ENCODE results near the gene LCAT. TPM values are rescaled to one million over a fixed set of nuclear protein-coding genes. Genes with fewer than 3 reads are reported as not detected.
"Not testable (repeated sequence)": the region's sequence is repeated elsewhere in the genome, so short reads cannot be mapped to it uniquely, and the experiment has no call there.

The LCAT gene
- total RNA-seq, 5 donors from 2014 or later (not counting 1 experiment from before 2014, with no cell fraction given), result 9.8 to 20.7 (median 18.7) TPM

- Histone ChIP-seq H3K27ac (ENCODE audit: low read length) (no peak overlapping the region), H3K9me3 (no peaks in the 10 kb centered on the region), H3K27me3 (replicated peaks in 1 of 2; ENCODE audit: control insufficient read depth in 2 of 2, extremely low read depth in 1 of 2, insufficient read depth in 2 of 2, low read length in 1 of 2) (peaks cover 0 to 17% of the 10 kb centered on the region in 2 experiments), H3K36me3 (ENCODE audit: control insufficient read depth in 2 of 2, extremely low read depth in 1 of 2, insufficient read depth in 1 of 2, low read length in 1 of 2) (no peaks in the 10 kb centered on the region), H3K4me1 (ENCODE audit: control insufficient read depth in 1 of 2, extremely low read depth in 1 of 2, insufficient read depth in 2 of 2, low read length in 2 of 2) (no peaks in the 10 kb centered on the region), H3K4me3 (ENCODE audit: control insufficient read depth in 1 of 2, extremely low read depth in 1 of 2, low read length in 1 of 2) (no peak overlapping the region)
- DNase-seq (no peak), ATAC-seq (replicated peaks in 1 of 4) (no peak)
- peaks cover under 1 to 3% (median 1%) of the 10 kb centered on the region in 3 donors for H3K4me1 Mint-ChIP-seq
- H3K9me3 Mint-ChIP-seq, result no peaks in the 10 kb centered on the region
- H3K4me3 Mint-ChIP-seq, result no peak overlapping the region
- H3K27ac Mint-ChIP-seq, result no peak overlapping the region
- WGBS (ENCODE audit: insufficient coverage), result 78% methylated on average over 6 of the region's 9 CpGs
- ChIA-PET POLR2A (no interaction called here), CTCF (interaction anchor here (0.5 to 0.6 kb wide), 2 partner anchors 28 to 162 kb away, joined by 3 to 7 read pairs; no protein-coding TSS in a partner anchor)
- H3K36me3 Mint-ChIP-seq, result no peaks in the 10 kb centered on the region
- peaks cover 0 to 1% of the 10 kb centered on the region in 2 donors for H3K27me3 Mint-ChIP-seq
Measured at GRCh38 chr16:67977469-67978227, 33.7 kb upstream of the LCAT start.

- ChIA-PET CTCF (no interaction called here), POLR2A (no interaction called here)
- Mint-ChIP-seq H3K27ac (no peak overlapping the region), H3K4me3 (no peak overlapping the region), H3K9me3 (no peaks in the 10 kb centered on the region), H3K4me1 (no peaks in the 10 kb centered on the region), H3K36me3 (no peaks in the 10 kb centered on the region), H3K27me3 (peaks cover 0 to 1% of the 10 kb centered on the region in 2 donors)
- H3K9me3 ChIP-seq, result no peaks in the 10 kb centered on the region
- H3K4me3 ChIP-seq (ENCODE audit: control insufficient read depth in 1 of 2, extremely low read depth in 1 of 2, low read length in 1 of 2), result no peak overlapping the region
- 77% methylated on average over 4 of the region's 5 CpGs for WGBS (ENCODE audit: insufficient coverage)
- no peaks in the 10 kb centered on the region for H3K36me3 ChIP-seq (ENCODE audit: control insufficient read depth in 2 of 2, extremely low read depth in 1 of 2, insufficient read depth in 1 of 2, low read length in 1 of 2)
- H3K27ac ChIP-seq (ENCODE audit: low read length), result no peak overlapping the region
- H3K4me1 ChIP-seq (ENCODE audit: control insufficient read depth in 1 of 2, extremely low read depth in 1 of 2, insufficient read depth in 2 of 2, low read length in 2 of 2), result no peaks in the 10 kb centered on the region
- peaks cover 0 to 17% of the 10 kb centered on the region in 2 experiments for H3K27me3 ChIP-seq (replicated peaks in 1 of 2; ENCODE audit: control insufficient read depth in 2 of 2, extremely low read depth in 1 of 2, insufficient read depth in 2 of 2, low read length in 1 of 2)
- DNase-seq, result no peak
- ATAC-seq (replicated peaks in 1 of 4), result no peak
Measured at GRCh38 chr16:67977005-67977404, 33.1 kb upstream of the LCAT start.

- peak overlapping the region in 1 of 2 donors; percentile 39 for H3K27ac Mint-ChIP-seq
- ChIA-PET CTCF (no interaction called here), POLR2A (no interaction called here)
- Histone ChIP-seq H3K4me3 (ENCODE audit: control insufficient read depth in 1 of 2, extremely low read depth in 1 of 2, low read length in 1 of 2) (no peak overlapping the region), H3K36me3 (ENCODE audit: control insufficient read depth in 2 of 2, extremely low read depth in 1 of 2, insufficient read depth in 1 of 2, low read length in 1 of 2) (no peaks in the 10 kb centered on the region), H3K9me3 (no peaks in the 10 kb centered on the region), H3K27me3 (replicated peaks in 1 of 2; ENCODE audit: control insufficient read depth in 2 of 2, extremely low read depth in 1 of 2, insufficient read depth in 2 of 2, low read length in 1 of 2) (peaks cover 0 to 17% of the 10 kb centered on the region in 2 experiments), H3K27ac (ENCODE audit: low read length) (no peak overlapping the region), H3K4me1 (ENCODE audit: control insufficient read depth in 1 of 2, extremely low read depth in 1 of 2, insufficient read depth in 2 of 2, low read length in 2 of 2) (no peaks in the 10 kb centered on the region)
- no peak for DNase-seq
- H3K4me3 Mint-ChIP-seq, result no peak overlapping the region
- ATAC-seq (replicated peaks in 1 of 4), result no peak
- H3K36me3 Mint-ChIP-seq, result no peaks in the 10 kb centered on the region
- H3K9me3 Mint-ChIP-seq, result no peaks in the 10 kb centered on the region
- WGBS (ENCODE audit: insufficient coverage), result 85% methylated on average over 2 of the region's 2 CpGs
- no peaks in the 10 kb centered on the region for H3K4me1 Mint-ChIP-seq
- peaks cover 0 to 1% of the 10 kb centered on the region in 2 donors for H3K27me3 Mint-ChIP-seq
Measured at GRCh38 chr16:67976205-67976604, 32.3 kb upstream of the LCAT start.

GRCh38 chr16:67975321-67976105 lies 31.6 kb upstream of the LCAT start:
- H3K36me3 ChIP-seq (ENCODE audit: control insufficient read depth in 2 of 2, extremely low read depth in 1 of 2, insufficient read depth in 1 of 2, low read length in 1 of 2), result no peaks in the 10 kb centered on the region
- no peak overlapping the region for H3K27ac Mint-ChIP-seq
- H3K4me1 ChIP-seq (ENCODE audit: control insufficient read depth in 1 of 2, extremely low read depth in 1 of 2, insufficient read depth in 2 of 2, low read length in 2 of 2), result no peaks in the 10 kb centered on the region
- WGBS (ENCODE audit: insufficient coverage), result 60% methylated on average over 8 of the region's 14 CpGs
- H3K4me3 Mint-ChIP-seq, result no peak overlapping the region
- no peaks in the 10 kb centered on the region for H3K4me1 Mint-ChIP-seq
- DNase-seq (no peak), ATAC-seq (replicated peaks in 1 of 4) (no peak)
- ChIA-PET CTCF (no interaction called here), POLR2A (no interaction called here)
- H3K9me3 Mint-ChIP-seq, result no peaks in the 10 kb centered on the region
- no peaks in the 10 kb centered on the region for H3K9me3 ChIP-seq
- H3K4me3 ChIP-seq (ENCODE audit: control insufficient read depth in 1 of 2, extremely low read depth in 1 of 2, low read length in 1 of 2), result no peak overlapping the region
- H3K36me3 Mint-ChIP-seq, result no peaks in the 10 kb centered on the region
- peaks cover 0 to 17% of the 10 kb centered on the region in 2 experiments for H3K27me3 ChIP-seq (replicated peaks in 1 of 2; ENCODE audit: control insufficient read depth in 2 of 2, extremely low read depth in 1 of 2, insufficient read depth in 2 of 2, low read length in 1 of 2)
- H3K27ac ChIP-seq (ENCODE audit: low read length), result no peak overlapping the region
- H3K27me3 Mint-ChIP-seq, result peaks cover 0 to under 1% of the 10 kb centered on the region in 2 donors

GRCh38 chr16:67972285-67972684 lies 28.4 kb upstream of the LCAT start:
- H3K36me3 Mint-ChIP-seq; H3K27me3 ChIP-seq (replicated peaks in 1 of 2; ENCODE audit: control insufficient read depth in 2 of 2, extremely low read depth in 1 of 2, insufficient read depth in 2 of 2, low read length in 1 of 2); H3K27me3 Mint-ChIP-seq; H3K36me3 ChIP-seq (ENCODE audit: control insufficient read depth in 2 of 2, extremely low read depth in 1 of 2, insufficient read depth in 1 of 2, low read length in 1 of 2); ATAC-seq (replicated peaks in 1 of 4); H3K9me3 Mint-ChIP-seq; DNase-seq; H3K4me3 ChIP-seq (ENCODE audit: control insufficient read depth in 1 of 2, extremely low read depth in 1 of 2, low read length in 1 of 2); H3K27ac Mint-ChIP-seq; H3K4me3 Mint-ChIP-seq; H3K27ac ChIP-seq (ENCODE audit: low read length); H3K9me3 ChIP-seq: not testable (repeated sequence)
- POLR2A ChIA-PET, result interaction anchor here in 1 of 2 donors (0.7 kb wide), 1 partner anchor 113 kb away, joined by 6 read pairs; no protein-coding TSS in a partner anchor
- CTCF ChIA-PET, result interaction anchor here (0.7 kb wide), 2 partner anchors 69 to 151 kb away, joined by 4 to 6 read pairs; no protein-coding TSS in a partner anchor
- H3K4me1 ChIP-seq (ENCODE audit: control insufficient read depth in 1 of 2, extremely low read depth in 1 of 2, insufficient read depth in 2 of 2, low read length in 2 of 2), result peaks cover 6 to 17% of the 10 kb centered on the region in 2 experiments
- peaks cover 11 to 13% (median 12%) of the 10 kb centered on the region in 3 donors for H3K4me1 Mint-ChIP-seq
- 100% methylated on average over 3 of the region's 7 CpGs for WGBS (ENCODE audit: insufficient coverage)

- no peak for ATAC-seq (replicated peaks in 1 of 4)
- DNase-seq, result no peak
- Mint-ChIP-seq H3K4me3 (peak overlapping the region in 1 of 3 donors; percentile 48), H3K4me1 (peaks cover 21 to 25% (median 21%) of the 10 kb centered on the region in 3 donors), H3K36me3 (no peaks in the 10 kb centered on the region), H3K9me3 (no peaks in the 10 kb centered on the region), H3K27me3 (no peaks in the 10 kb centered on the region), H3K27ac (peak overlapping the region in 1 of 2 donors; percentile 64)
- Histone ChIP-seq H3K27ac (ENCODE audit: low read length) (no peak overlapping the region), H3K36me3 (ENCODE audit: control insufficient read depth in 2 of 2, extremely low read depth in 1 of 2, insufficient read depth in 1 of 2, low read length in 1 of 2) (no peaks in the 10 kb centered on the region), H3K4me3 (ENCODE audit: control insufficient read depth in 1 of 2, extremely low read depth in 1 of 2, low read length in 1 of 2) (no peak overlapping the region), H3K4me1 (ENCODE audit: control insufficient read depth in 1 of 2, extremely low read depth in 1 of 2, insufficient read depth in 2 of 2, low read length in 2 of 2) (peaks cover 10 to 28% of the 10 kb centered on the region in 2 experiments), H3K27me3 (replicated peaks in 1 of 2; ENCODE audit: control insufficient read depth in 2 of 2, extremely low read depth in 1 of 2, insufficient read depth in 2 of 2, low read length in 1 of 2) (no peaks in the 10 kb centered on the region), H3K9me3 (no peaks in the 10 kb centered on the region)
- POLR2A ChIA-PET, result no interaction called here
- CTCF ChIA-PET, result interaction anchor here in 1 of 2 donors (0.6 kb wide), 1 partner anchor 450 kb away, joined by 3 read pairs; no protein-coding TSS in a partner anchor
- WGBS (ENCODE audit: insufficient coverage), result no CpG with 5 or more reads among the region's 9 CpGs
Measured at GRCh38 chr16:67971111-67971510, 27.2 kb upstream of the LCAT start.
